Loucy (cell line): ENCODE data around the gene PTPRN2.

Experiments used
- H2AFZ ChIP-seq: fragments of 200-600 bp; sonication (generic); 2 replicates; pipeline ENCODE4 v1.6.0; 2016; ENCODE audit warnings: antibody characterized with exemption, mild to moderate bottlenecking, low read length, moderate library complexity
- H3F3A ChIP-seq: fragments of 200-600 bp; 2 replicates; pipeline ENCODE4 v1.6.0; 2016; ENCODE audit warnings: antibody characterized with exemption, low read depth, mild to moderate bottlenecking
- H3K27me3 ChIP-seq: fragments of 200-600 bp; sonication (generic); 2 replicates; pipeline ENCODE4 v1.6.1; 2014; ENCODE audit warnings: low read length, mild to moderate bottlenecking; ENCODE audit not compliant: insufficient read depth, poor library complexity, severe bottlenecking
- H3K36me3 ChIP-seq: fragments of 200-600 bp; sonication (generic); 2 replicates; pipeline ENCODE4 v1.6.1; 2016; ENCODE audit warnings: low read length; ENCODE audit not compliant: insufficient read depth
- H3K4me1 ChIP-seq: fragments of 200-600 bp; sonication (generic); 2 replicates; pipeline ENCODE4 v1.5.1; 2014; ENCODE audit warnings: low read length, mild to moderate bottlenecking; ENCODE audit not compliant: insufficient read depth, poor library complexity, severe bottlenecking
- H3K4me2 ChIP-seq: fragments of 200-600 bp; sonication (generic); 2 replicates; pipeline ENCODE4 v1.6.0; 2014; ENCODE audit warnings: antibody characterized with exemption, low read length, low read depth, mild to moderate bottlenecking; ENCODE audit not compliant: poor library complexity, severe bottlenecking
- H3K4me3 ChIP-seq: fragments of 200-600 bp; sonication (generic); 2 replicates; pipeline ENCODE4 v1.5.1; 2014; ENCODE audit warnings: low read length, mild to moderate bottlenecking, mixed read lengths; ENCODE audit not compliant: poor library complexity, severe bottlenecking
- H3K79me2 ChIP-seq: fragments of 200-600 bp; sonication (generic); 2 replicates; pipeline ENCODE4 v1.6.1; 2014; ENCODE audit warnings: low read length; ENCODE audit not compliant: insufficient read depth
- H3K9ac ChIP-seq: fragments of 200-600 bp; sonication (generic); 2 replicates; pipeline ENCODE4 v1.6.0; 2014; ENCODE audit warnings: mild to moderate bottlenecking, low read depth, low read length, moderate library complexity; ENCODE audit not compliant: poor library complexity, severe bottlenecking
- H3K9me2 ChIP-seq: fragments of 200-600 bp; sonication (generic); replicated peaks from 2 replicates; pipeline ENCODE4 v1.6.1; 2016; ENCODE audit warnings: low read depth, low read length, mixed read lengths
- H3K9me3 ChIP-seq: fragments of 200-600 bp; sonication (generic); 2 replicates; pipeline ENCODE4 v1.6.1; 2014; ENCODE audit warnings: mild to moderate bottlenecking, antibody characterized with exemption, low read length, low read depth; ENCODE audit not compliant: insufficient read depth
- H4K20me1 ChIP-seq: fragments of 200-600 bp; sonication (generic); 2 replicates; pipeline ENCODE4 v1.6.0; 2014; ENCODE audit warnings: antibody characterized with exemption, low read length, mild to moderate bottlenecking; ENCODE audit not compliant: insufficient read depth, poor library complexity, severe bottlenecking
- EZH2phosphoT487 ChIP-seq: fragments of 200-600 bp; IDR thresholded peaks from 2 replicates; pipeline ENCODE4 v1.6.1; 2018; ENCODE audit warnings: antibody characterized with exemption, mild to moderate bottlenecking, moderate library complexity, borderline replicate concordance
- TF ChIP-seq, protein P1 (sequence below): fragments of 200-600 bp; sonication (generic); conservative IDR thresholded peaks from 2 replicates; pipeline ENCODE4 v1.5.1; 2014; ENCODE audit warnings: mild to moderate bottlenecking, antibody characterized with exemption, low read length

Gene PTPRN2

DNA sequence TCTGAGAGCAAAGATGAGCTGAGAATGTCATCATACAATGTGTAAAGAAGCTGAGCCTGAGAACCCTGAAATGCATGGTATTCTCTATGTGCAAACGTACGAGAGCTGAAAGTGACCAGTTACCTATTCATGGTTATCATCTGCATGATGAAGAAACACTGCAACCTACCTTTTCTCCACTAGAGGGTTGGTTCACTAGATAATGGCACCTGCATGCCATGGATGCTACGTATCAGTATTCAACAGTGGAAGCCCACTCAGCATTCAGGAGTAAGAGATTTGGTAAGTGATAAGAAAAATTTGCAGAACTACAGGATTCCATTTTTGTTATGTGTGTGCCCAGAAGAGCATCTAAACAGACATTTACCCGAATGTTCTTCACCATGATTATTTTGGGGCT, 145.4 kb downstream of the PTPRN2 start:
- no peaks in the 10 kb centered on the region for H3F3A ChIP-seq
- TF ChIP-seq, protein P1, sequence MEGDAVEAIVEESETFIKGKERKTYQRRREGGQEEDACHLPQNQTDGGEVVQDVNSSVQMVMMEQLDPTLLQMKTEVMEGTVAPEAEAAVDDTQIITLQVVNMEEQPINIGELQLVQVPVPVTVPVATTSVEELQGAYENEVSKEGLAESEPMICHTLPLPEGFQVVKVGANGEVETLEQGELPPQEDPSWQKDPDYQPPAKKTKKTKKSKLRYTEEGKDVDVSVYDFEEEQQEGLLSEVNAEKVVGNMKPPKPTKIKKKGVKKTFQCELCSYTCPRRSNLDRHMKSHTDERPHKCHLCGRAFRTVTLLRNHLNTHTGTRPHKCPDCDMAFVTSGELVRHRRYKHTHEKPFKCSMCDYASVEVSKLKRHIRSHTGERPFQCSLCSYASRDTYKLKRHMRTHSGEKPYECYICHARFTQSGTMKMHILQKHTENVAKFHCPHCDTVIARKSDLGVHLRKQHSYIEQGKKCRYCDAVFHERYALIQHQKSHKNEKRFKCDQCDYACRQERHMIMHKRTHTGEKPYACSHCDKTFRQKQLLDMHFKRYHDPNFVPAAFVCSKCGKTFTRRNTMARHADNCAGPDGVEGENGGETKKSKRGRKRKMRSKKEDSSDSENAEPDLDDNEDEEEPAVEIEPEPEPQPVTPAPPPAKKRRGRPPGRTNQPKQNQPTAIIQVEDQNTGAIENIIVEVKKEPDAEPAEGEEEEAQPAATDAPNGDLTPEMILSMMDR, result no peak
- no peak for TF ChIP-seq EZH2phosphoT487
- no peaks in the 10 kb centered on the region for H4K20me1 ChIP-seq
- no peaks in the 10 kb centered on the region for H3K79me2 ChIP-seq
- no peaks in the 10 kb centered on the region for H3K9me2 ChIP-seq
- no peaks in the 10 kb centered on the region for H3K4me1 ChIP-seq
- H3K9ac ChIP-seq, result no peak overlapping the region
- no peak overlapping the region for H3K4me3 ChIP-seq
- H3K4me2 ChIP-seq, result no peak overlapping the region
- peaks cover 35% of the 10 kb centered on the region; the same call in 1 of the 2 replicates for H3K9me3 ChIP-seq
- H3K27me3 ChIP-seq, result no peaks in the 10 kb centered on the region
- H2AFZ ChIP-seq, result no peak overlapping the region
- no peaks in the 10 kb centered on the region for H3K36me3 ChIP-seq

DNA sequence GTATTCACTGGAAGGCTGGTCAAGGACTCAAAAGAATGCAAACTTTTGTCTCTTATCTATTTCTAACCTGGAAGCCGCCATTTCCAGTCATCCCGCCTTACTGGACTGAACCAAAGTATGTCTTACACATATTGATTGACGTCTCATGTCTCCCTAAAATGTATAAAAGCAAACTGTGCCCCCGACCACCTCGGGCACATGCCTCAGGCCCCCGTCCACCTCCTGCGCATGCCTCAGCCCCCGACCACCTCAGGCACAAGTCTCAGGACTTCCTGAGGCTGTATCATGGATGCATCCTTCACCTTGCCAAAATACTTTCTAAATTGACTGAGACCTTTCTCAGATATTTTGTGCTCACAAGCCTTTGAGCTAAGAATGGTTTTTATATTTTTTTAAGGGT, 148.6 kb downstream of the PTPRN2 start:
- H3K4me2 ChIP-seq, result no peak overlapping the region
- peaks cover 27% of the 10 kb centered on the region; the same call in 1 of the 2 replicates for H3K9me3 ChIP-seq
- H3K9ac ChIP-seq, result no peak overlapping the region
- H3K27me3 ChIP-seq, result no peaks in the 10 kb centered on the region
- no peak overlapping the region for H3K4me3 ChIP-seq
- H3K4me1 ChIP-seq, result no peaks in the 10 kb centered on the region
- H3K9me2 ChIP-seq, result no peaks in the 10 kb centered on the region
- TF ChIP-seq EZH2phosphoT487, result no peak
- TF ChIP-seq, protein P1, result no peak
- no peaks in the 10 kb centered on the region for H4K20me1 ChIP-seq
- no peak overlapping the region for H2AFZ ChIP-seq
- H3K36me3 ChIP-seq, result no peaks in the 10 kb centered on the region
- no peaks in the 10 kb centered on the region for H3K79me2 ChIP-seq
- no peaks in the 10 kb centered on the region for H3F3A ChIP-seq

DNA sequence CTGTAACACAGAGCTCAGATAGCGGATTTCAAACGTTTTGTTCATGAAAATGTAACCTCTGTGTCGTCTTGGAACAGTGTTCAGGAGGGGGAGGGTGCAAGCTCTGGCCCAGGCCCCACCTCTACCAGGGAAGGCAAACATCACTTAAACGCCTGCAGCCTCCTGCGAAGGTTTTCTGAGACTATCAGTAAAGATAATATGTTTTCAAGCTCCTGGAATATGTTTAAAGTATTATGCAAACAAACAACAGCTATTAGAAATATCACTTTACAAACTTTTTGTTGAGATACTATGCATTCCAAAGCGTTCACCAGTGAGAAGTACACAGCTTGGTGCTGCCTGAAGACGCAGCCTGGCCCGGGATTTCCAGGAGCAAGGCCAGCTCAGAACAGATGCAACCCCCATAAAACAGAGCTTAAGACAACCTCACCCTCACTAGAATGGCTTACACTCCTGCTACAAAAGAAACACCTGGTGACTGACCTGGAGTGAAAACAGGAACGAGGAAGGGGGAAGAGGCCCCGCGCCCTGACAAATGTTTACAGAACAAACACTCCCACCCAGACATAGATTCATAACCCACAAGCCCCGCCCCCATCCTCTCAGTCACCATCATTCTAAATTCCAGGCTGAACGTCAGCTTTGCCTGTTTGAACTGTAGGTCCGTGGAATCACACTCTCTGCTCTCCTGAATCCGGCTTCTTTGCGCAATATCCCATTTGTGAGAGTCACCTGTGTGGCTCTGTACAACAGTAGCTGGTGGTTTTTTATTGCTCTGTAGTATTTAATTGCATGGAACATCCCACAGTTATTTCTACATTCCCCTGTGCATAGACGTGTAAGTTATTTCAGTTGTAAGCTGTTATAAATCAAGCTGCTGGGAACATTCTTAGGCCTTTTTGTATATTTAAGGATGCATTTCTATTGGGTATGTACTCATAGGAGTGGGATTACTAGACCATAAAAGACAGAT, 155.0 kb downstream of the PTPRN2 start:
- Histone ChIP-seq H3K4me3 (no peak overlapping the region), H3K9me3 (peaks cover 13% of the 10 kb centered on the region; the same call in 1 of the 2 replicates), H3K79me2 (no peaks in the 10 kb centered on the region), H3K4me1 (no peaks in the 10 kb centered on the region), H3K4me2 (no peak overlapping the region), H3K27me3 (no peaks in the 10 kb centered on the region), H4K20me1 (no peaks in the 10 kb centered on the region), H3K9ac (no peak overlapping the region), H3K9me2 (no peaks in the 10 kb centered on the region), H2AFZ (no peak overlapping the region), H3F3A (no peaks in the 10 kb centered on the region), H3K36me3 (no peaks in the 10 kb centered on the region)
- TF ChIP-seq EZH2phosphoT487, result no peak
- TF ChIP-seq, protein P1, result no peak
